Left lung (tissue), 10 donors: ENCODE measurements around the gene ABCG1. TPM values are rescaled to one million over a fixed set of nuclear protein-coding genes. Genes with fewer than 3 reads are reported as not detected.
A peak's percentile ranks its signal among the peaks of the same experiment; 100 is the strongest.
"Not testable (repeated sequence)": the region's sequence is repeated elsewhere in the genome, so short reads cannot be mapped to it uniquely, and the experiment has no call there.

Source experiments
- ATAC-seq: fragments of 200-7000 bp; cut with Tn5 transposase; one replicate; pipeline ENCODE4 v1.9.1; 2020; ENCODE audit warnings: moderate library complexity
- DNase-seq, 4 donors: peaks; one replicate each; pipeline ENCODE4 v3.0.0-alpha.2; 2013 to 2020
- H3K27ac ChIP-seq, 2 donors: fragments of 200-600 bp; sonication (generic) in 1 of 2; one replicate each; pipeline versions ENCODE4 v1.5.0 to v1.8.0; 2020 to 2021
- H3K27me3 ChIP-seq, 2 donors: fragments of 200-600 bp; sonication (generic) in 1 of 2; one replicate each; pipeline versions ENCODE4 v1.5.0 to v1.8.0; 2020 to 2021
- H3K36me3 ChIP-seq, 2 donors: fragments of 200-600 bp; sonication (generic) in 1 of 2; one replicate each; pipeline versions ENCODE4 v1.5.0 to v1.8.0; 2020 to 2021
- H3K4me1 ChIP-seq, 2 donors: fragments of 200-600 bp; one replicate each; pipeline ENCODE4 v1.8.0; 2021
- H3K4me3 ChIP-seq, 2 donors: fragments of 200-600 bp; sonication (generic) in 1 of 2; one replicate each; pipeline versions ENCODE4 v1.5.0 to v1.8.0; 2020 to 2021; ENCODE audit warnings: mild to moderate bottlenecking in 1 of 2
- H3K9me3 ChIP-seq, 2 donors: fragments of 200-600 bp; sonication (generic) in 1 of 2; one replicate each; pipeline versions ENCODE4 v1.5.0 to v1.8.0; 2020 to 2021
- CTCF ChIP-seq, 2 donors: fragments of 200-600 bp; sonication (generic) in 1 of 2; IDR thresholded peaks; one replicate each; pipeline versions ENCODE4 v1.5.0 to v1.8.0; 2021; ENCODE audit warnings: antibody characterized with exemption in 2 of 2
- intact Hi-C, 2 donors: fragments of 100-400 bp; cut with DNase I; formaldehyde crosslinking; loops; one replicate each; pipeline versions ENCODE4 v1.11.2 to v1.14.2; 2022
- polyA plus RNA-seq, 6 donors: library from polyadenylated mRNA; unstranded; fragments of 120-200 nt; gene quantifications; one replicate each; pipeline ENCODE4 v1.2.1, GENCODE V29; 2013; ENCODE audit not compliant: insufficient read length in 6 of 6
- total RNA-seq, 2 donors: library from RNA; stranded (reverse); fragmentation: NEBNext Ultra II Directional; extraction: Animal tissue kit (Norgen Biotek cat#: 25700); gene quantifications; one replicate each; pipeline ENCODE4 v1.2.1, GENCODE V29; 2021
- donor health status: DM: no; HTN: yes; CAD: no.
- donor health status: DM: no; HTN: no; CAD: no.

The ABCG1 gene
- total and polyA plus RNA-seq, 8 donors, result 6.8 to 53.8 (median 10.5) TPM

- TF ChIP-seq CTCF (IDR thresholded peaks at IDR 0.05), result no peak
- Histone ChIP-seq H3K27me3 (no peaks in the 10 kb centered on the region), H3K4me1 (peaks cover 0 to 8% of the 10 kb centered on the region in 2 donors), H3K36me3 (peaks cover 0 to 73% of the 10 kb centered on the region in 2 donors), H3K9me3 (no peaks in the 10 kb centered on the region), H3K4me3 (no peak overlapping the region), H3K27ac (no peak overlapping the region)
- ATAC-seq (no peak), DNase-seq (no peak)
- intact Hi-C loops, result no loop called here
Measured at GRCh38 chr21:42290505-42290904, 71.6 kb downstream of the ABCG1 start.

- peak in 1 of 4 donors; percentile 76 for DNase-seq
- no peak overlapping the region for H3K4me3 ChIP-seq
- ATAC-seq, result no peak
- no peak overlapping the region for H3K27ac ChIP-seq
- intact Hi-C loops, result no loop called here
- H3K36me3 ChIP-seq, result peaks cover 0 to 73% of the 10 kb centered on the region in 2 donors
- no peak for TF ChIP-seq CTCF (IDR thresholded peaks at IDR 0.05)
- no peaks in the 10 kb centered on the region for H3K27me3 ChIP-seq
- peaks cover 0 to 8% of the 10 kb centered on the region in 2 donors for H3K4me1 ChIP-seq
- no peaks in the 10 kb centered on the region for H3K9me3 ChIP-seq
Measured at GRCh38 chr21:42291003-42291750, 72.2 kb downstream of the ABCG1 start.

GRCh38 chr21:42291751-42292562, 73.0 kb downstream of the ABCG1 start:
- H3K36me3 ChIP-seq, result peaks cover 0 to 76% of the 10 kb centered on the region in 2 donors

GRCh38 chr21:42292563-42293142, 73.7 kb downstream of the ABCG1 start:
- H3K4me3 ChIP-seq, H3K27me3 ChIP-seq, H3K27ac ChIP-seq, ATAC-seq, intact Hi-C loops, H3K4me1 ChIP-seq, DNase-seq, H3K9me3 ChIP-seq: not testable (repeated sequence)
- peaks cover 0 to 76% of the 10 kb centered on the region in 2 donors for H3K36me3 ChIP-seq

More at GRCh38 chr21:42291751-42292562, 73.0 kb downstream of the ABCG1 start:
- DNase-seq, result peak in 1 of 4 donors; percentile 72
- no peak overlapping the region for H3K4me3 ChIP-seq
- TF ChIP-seq CTCF (IDR thresholded peaks at IDR 0.05), result no peak
- H3K4me1 ChIP-seq, result peaks cover 0 to 8% of the 10 kb centered on the region in 2 donors
- H3K27me3 ChIP-seq, result no peaks in the 10 kb centered on the region
- H3K27ac ChIP-seq, result no peak overlapping the region
- H3K9me3 ChIP-seq, result no peaks in the 10 kb centered on the region
- intact Hi-C loops, result no loop called here
- ATAC-seq, result no peak

GRCh38 chr21:42293649-42294272, 74.8 kb downstream of the ABCG1 start:
- no peak for TF ChIP-seq CTCF (IDR thresholded peaks at IDR 0.05)
- H3K4me3 ChIP-seq, result no peak overlapping the region
- H3K27ac ChIP-seq, result no peak overlapping the region
- peaks cover 0 to 65% of the 10 kb centered on the region in 2 donors for H3K36me3 ChIP-seq
- no peak for ATAC-seq
- H3K4me1 ChIP-seq, result peaks cover 0 to 8% of the 10 kb centered on the region in 2 donors
- no peaks in the 10 kb centered on the region for H3K9me3 ChIP-seq
- peak in 1 of 4 donors; percentile 69 for DNase-seq
- no peaks in the 10 kb centered on the region for H3K27me3 ChIP-seq
- intact Hi-C loops, result no loop called here
